Neural crest cell (in vitro differentiated cells): ENCODE data around the gene SERPINI2. TPM values are rescaled to one million over a fixed set of nuclear protein-coding genes. Genes with fewer than 3 reads are reported as not detected.
"Not testable (repeated sequence)": the region's sequence is repeated elsewhere in the genome, so short reads cannot be mapped to it uniquely, and the experiment has no call there.

ENCODE experiments used
- DNase-seq: peaks from one replicate; pipeline ENCODE4 v3.0.0; 2021; ENCODE audit warnings: low read depth, mixed read lengths, low spot score
- H3K27ac Mint-ChIP-seq: one replicate; pipeline ENCODE4 v1.8.0; 2021; ENCODE audit warnings: mild to moderate bottlenecking, mixed read lengths; ENCODE audit not compliant: unreplicated experiment
- H3K27me3 Mint-ChIP-seq: 2 replicates; pipeline ENCODE4 v1.8.0; 2021; ENCODE audit warnings: low read depth, mild to moderate bottlenecking, mixed read lengths
- H3K36me3 Mint-ChIP-seq: 2 replicates; pipeline ENCODE4 v1.8.0; 2021; ENCODE audit warnings: low read depth, mild to moderate bottlenecking, mixed read lengths
- H3K4me1 Mint-ChIP-seq: 2 replicates; pipeline ENCODE4 v1.8.0; 2021; ENCODE audit warnings: mixed read lengths
- H3K4me3 Mint-ChIP-seq: one replicate; pipeline ENCODE4 v1.8.0; 2021; ENCODE audit warnings: mild to moderate bottlenecking, mixed read lengths
- H3K9me3 Mint-ChIP-seq: 2 replicates; pipeline ENCODE4 v1.8.0; 2021; ENCODE audit warnings: mixed read lengths
- CTCF ChIP-seq: fragments of 200-600 bp; sonication (generic); conservative IDR thresholded peaks from 2 replicates; pipeline ENCODE4 v1.5.0; 2021; ENCODE audit warnings: antibody characterized with exemption, mild to moderate bottlenecking
- total RNA-seq: library from RNA; stranded (reverse); gene quantifications from 2 replicates; pipeline ENCODE4 v1.2.1, GENCODE V29; 2021

Gene SERPINI2
- total RNA-seq, 1 donor from 2014 or later: 0.56 TPM

- no peak overlapping the region for H3K27ac Mint-ChIP-seq
- no peaks in the 10 kb centered on the region for H3K9me3 Mint-ChIP-seq
- no peaks in the 10 kb centered on the region for H3K4me1 Mint-ChIP-seq
- H3K36me3 Mint-ChIP-seq: no peaks in the 10 kb centered on the region
- no peak for TF ChIP-seq CTCF
- H3K27me3 Mint-ChIP-seq: no peaks in the 10 kb centered on the region
- no peak overlapping the region for H3K4me3 Mint-ChIP-seq
- no peak for DNase-seq
Observed at GRCh38 chr3:167450675-167451074, 23.2 kb downstream of the SERPINI2 start.

- TF ChIP-seq CTCF: no peak
- H3K36me3 Mint-ChIP-seq: no peaks in the 10 kb centered on the region
- no peak overlapping the region for H3K27ac Mint-ChIP-seq
- DNase-seq: no peak
- H3K4me3 Mint-ChIP-seq: no peak overlapping the region
- H3K4me1 Mint-ChIP-seq: no peaks in the 10 kb centered on the region
- no peaks in the 10 kb centered on the region for H3K9me3 Mint-ChIP-seq
- no peaks in the 10 kb centered on the region for H3K27me3 Mint-ChIP-seq
Observed at GRCh38 chr3:167450195-167450594, 23.6 kb downstream of the SERPINI2 start.

GRCh38 chr3:167445491-167445890 lies 28.4 kb downstream of the SERPINI2 start:
- Mint-ChIP-seq H3K4me3 (no peak overlapping the region), H3K4me1 (no peaks in the 10 kb centered on the region), H3K27me3 (no peaks in the 10 kb centered on the region), H3K36me3 (no peaks in the 10 kb centered on the region), H3K9me3 (no peaks in the 10 kb centered on the region), H3K27ac (no peak overlapping the region)
- DNase-seq: no peak
- TF ChIP-seq CTCF: no peak

GRCh38 chr3:167441256-167441655 lies 32.6 kb downstream of the SERPINI2 start:
- Mint-ChIP-seq H3K36me3 (no peaks in the 10 kb centered on the region), H3K9me3 (no peaks in the 10 kb centered on the region), H3K4me1 (no peaks in the 10 kb centered on the region), H3K27me3 (no peaks in the 10 kb centered on the region), H3K4me3 (no peak overlapping the region), H3K27ac (no peak overlapping the region)
- TF ChIP-seq CTCF: no peak
- DNase-seq: no peak

- Mint-ChIP-seq H3K4me1 (no peaks in the 10 kb centered on the region), H3K27me3 (no peaks in the 10 kb centered on the region), H3K36me3 (no peaks in the 10 kb centered on the region), H3K27ac (no peak overlapping the region), H3K4me3 (no peak overlapping the region), H3K9me3 (no peaks in the 10 kb centered on the region)
- DNase-seq: no peak
- no peak for TF ChIP-seq CTCF
Observed at GRCh38 chr3:167437428-167438139, 36.3 kb downstream of the SERPINI2 start.

GRCh38 chr3:167426962-167427361 lies 46.9 kb downstream of the SERPINI2 start:
- not testable (repeated sequence) for H3K4me3 Mint-ChIP-seq

GRCh38 chr3:167422396-167422795 lies 51.4 kb downstream of the SERPINI2 start:
- not testable (repeated sequence) for H3K36me3 Mint-ChIP-seq, H3K4me1 Mint-ChIP-seq, DNase-seq, H3K9me3 Mint-ChIP-seq, H3K4me3 Mint-ChIP-seq, H3K27me3 Mint-ChIP-seq
- H3K27ac Mint-ChIP-seq: peak overlapping the region; percentile 57

More at GRCh38 chr3:167426962-167427361, 46.9 kb downstream of the SERPINI2 start:
- DNase-seq, H3K4me1 Mint-ChIP-seq, H3K36me3 Mint-ChIP-seq, H3K27me3 Mint-ChIP-seq, H3K9me3 Mint-ChIP-seq, H3K27ac Mint-ChIP-seq: not testable (repeated sequence)
